Hepatocyte (in vitro differentiated cells): ENCODE data around the gene SH2D3C. TPM values are rescaled to one million over a fixed set of nuclear protein-coding genes. Genes with fewer than 3 reads are reported as not detected.

Experiments
- DNase-seq: peaks from one replicate; pipeline ENCODE4 v3.0.0-alpha.2; 2016; ENCODE audit warnings: low spot score
- H2AFZ ChIP-seq: fragments of 200-600 bp; sonication (generic); 2 replicates; pipeline ENCODE4 v1.6.0; 2016; ENCODE audit warnings: antibody characterized with exemption, mild to moderate bottlenecking
- H3K27ac ChIP-seq: fragments of 200-600 bp; sonication (generic); 2 replicates; pipeline ENCODE4 v1.5.1; 2016; ENCODE audit warnings: mild to moderate bottlenecking
- H3K27me3 ChIP-seq: fragments of 200-600 bp; sonication (generic); 2 replicates; pipeline ENCODE4 v1.6.1; 2016
- H3K36me3 ChIP-seq: fragments of 200-600 bp; sonication (generic); replicated peaks from 2 replicates; pipeline ENCODE4 v1.5.1; 2016; ENCODE audit warnings: low read depth; ENCODE audit not compliant: insufficient read depth
- H3K4me1 ChIP-seq: fragments of 200-600 bp; sonication (generic); 2 replicates; pipeline ENCODE4 v1.5.1; 2016; ENCODE audit warnings: mild to moderate bottlenecking, moderate library complexity; ENCODE audit not compliant: insufficient read depth
- H3K4me2 ChIP-seq: fragments of 200-600 bp; sonication (generic); 2 replicates; pipeline ENCODE4 v1.6.0; 2016
- H3K4me3 ChIP-seq: fragments of 200-600 bp; sonication (generic); 2 replicates; pipeline ENCODE4 v1.5.1; 2016; ENCODE audit warnings: mild to moderate bottlenecking
- H3K79me2 ChIP-seq: fragments of 200-600 bp; sonication (generic); 2 replicates; pipeline ENCODE4 v1.6.0; 2017; ENCODE audit warnings: mild to moderate bottlenecking
- H3K9me2 ChIP-seq: fragments of 200-600 bp; sonication (generic); replicated peaks from 2 replicates; pipeline ENCODE4 v1.6.0; 2017; ENCODE audit warnings: mild to moderate bottlenecking; ENCODE audit not compliant: insufficient read depth
- H3K9me3 ChIP-seq: fragments of 200-600 bp; sonication (generic); 2 replicates; pipeline ENCODE4 v1.5.1; 2016; ENCODE audit warnings: low read depth, mild to moderate bottlenecking
- H4K20me1 ChIP-seq: fragments of 200-600 bp; sonication (generic); 2 replicates; pipeline ENCODE4 v1.6.0; 2016; ENCODE audit warnings: mild to moderate bottlenecking; ENCODE audit not compliant: insufficient read depth, poor library complexity, severe bottlenecking
- EZH2 ChIP-seq: fragments of 200-600 bp; sonication (generic); IDR thresholded peaks from 2 replicates; pipeline ENCODE4 v1.6.1; 2016; ENCODE audit warnings: antibody characterized with exemption, mild to moderate bottlenecking, borderline replicate concordance
- EZH2phosphoT487 ChIP-seq: fragments of 200-600 bp; sonication (generic); IDR thresholded peaks from one replicate; pipeline ENCODE4 v1.6.1; 2018; ENCODE audit warnings: antibody characterized with exemption, mild to moderate bottlenecking, low read depth, moderate library complexity; ENCODE audit not compliant: unreplicated experiment, severe bottlenecking
- WGBS: methylation state at CpG from one replicate; pipeline ENCODE4 v1.1.6; 2016; ENCODE audit warnings: low lambda C conversion rate; ENCODE audit errors: missing lambda C conversion rate; 5-methylcytosine and 5-hydroxymethylcytosine counted together
- polyA plus RNA-seq: library from polyadenylated mRNA; unstranded; fragments of >200 nt; fragmentation: Nextera tagmentation; extraction: Ambion mirVana; gene quantifications from 2 replicates; pipeline ENCODE4 v1.2.1, GENCODE V29; 2016
- total RNA-seq: library from RNA; depleted of rRNA; stranded (reverse); fragments of >200 nt; gene quantifications from 2 replicates; pipeline ENCODE4 v1.2.3, GENCODE V29; 2014
- TF ChIP-seq, protein P1 (sequence below): fragments of 200-600 bp; sonication (generic); IDR thresholded peaks from 2 replicates; pipeline ENCODE4 v1.5.1; 2016; ENCODE audit warnings: antibody characterized with exemption, mild to moderate bottlenecking; ENCODE audit not compliant: poor library complexity

The SH2D3C gene
- total and polyA plus RNA-seq, 2 experiments from 2014 or later: 0.23 to 0.89 TPM

DNA sequence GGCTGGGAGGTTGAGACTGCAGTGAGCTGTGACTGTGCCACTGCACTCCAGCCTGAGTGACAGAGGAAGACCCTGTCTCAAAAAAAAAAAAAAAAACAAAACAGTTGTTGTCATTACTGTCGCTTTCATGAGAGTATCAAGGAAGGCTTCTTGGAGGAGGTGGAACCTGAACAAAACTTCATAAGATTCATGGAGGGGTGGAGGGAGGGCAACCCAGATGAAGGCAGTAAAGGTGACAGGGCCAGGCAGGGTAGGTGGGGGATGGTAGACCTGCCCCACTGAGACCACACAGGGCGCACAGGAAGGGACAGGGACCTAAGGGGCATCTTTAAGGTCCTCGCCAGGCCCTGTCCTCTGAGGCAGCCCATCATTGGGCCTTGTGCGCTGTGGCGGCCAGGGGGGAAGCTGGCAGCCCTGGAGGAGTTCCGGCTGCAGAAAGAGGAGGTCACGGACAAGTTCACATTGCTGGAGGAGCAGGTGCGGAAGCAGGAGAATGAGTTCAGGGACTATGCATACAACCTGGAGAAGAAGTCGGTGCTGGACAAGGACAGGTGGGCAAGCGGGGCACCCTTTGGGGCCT is 68.2 kb downstream of the SH2D3C start:
- Histone ChIP-seq H2AFZ (no peak overlapping the region), H3K4me1 (no peaks in the 10 kb centered on the region), H3K9me2 (no peaks in the 10 kb centered on the region), H3K79me2 (no peaks in the 10 kb centered on the region), H3K27me3 (no peaks in the 10 kb centered on the region), H3K9me3 (no peaks in the 10 kb centered on the region), H3K4me2 (no peak overlapping the region), H3K36me3 (no peaks in the 10 kb centered on the region), H3K27ac (no peak overlapping the region), H3K4me3 (no peak overlapping the region), H4K20me1 (no peaks in the 10 kb centered on the region)
- no peak for TF ChIP-seq EZH2
- TF ChIP-seq, protein P1, sequence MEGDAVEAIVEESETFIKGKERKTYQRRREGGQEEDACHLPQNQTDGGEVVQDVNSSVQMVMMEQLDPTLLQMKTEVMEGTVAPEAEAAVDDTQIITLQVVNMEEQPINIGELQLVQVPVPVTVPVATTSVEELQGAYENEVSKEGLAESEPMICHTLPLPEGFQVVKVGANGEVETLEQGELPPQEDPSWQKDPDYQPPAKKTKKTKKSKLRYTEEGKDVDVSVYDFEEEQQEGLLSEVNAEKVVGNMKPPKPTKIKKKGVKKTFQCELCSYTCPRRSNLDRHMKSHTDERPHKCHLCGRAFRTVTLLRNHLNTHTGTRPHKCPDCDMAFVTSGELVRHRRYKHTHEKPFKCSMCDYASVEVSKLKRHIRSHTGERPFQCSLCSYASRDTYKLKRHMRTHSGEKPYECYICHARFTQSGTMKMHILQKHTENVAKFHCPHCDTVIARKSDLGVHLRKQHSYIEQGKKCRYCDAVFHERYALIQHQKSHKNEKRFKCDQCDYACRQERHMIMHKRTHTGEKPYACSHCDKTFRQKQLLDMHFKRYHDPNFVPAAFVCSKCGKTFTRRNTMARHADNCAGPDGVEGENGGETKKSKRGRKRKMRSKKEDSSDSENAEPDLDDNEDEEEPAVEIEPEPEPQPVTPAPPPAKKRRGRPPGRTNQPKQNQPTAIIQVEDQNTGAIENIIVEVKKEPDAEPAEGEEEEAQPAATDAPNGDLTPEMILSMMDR: no peak
- TF ChIP-seq EZH2phosphoT487: no peak
- DNase-seq: no peak
- WGBS: 97% methylated on average over 10 of the region's 10 CpGs

DNA sequence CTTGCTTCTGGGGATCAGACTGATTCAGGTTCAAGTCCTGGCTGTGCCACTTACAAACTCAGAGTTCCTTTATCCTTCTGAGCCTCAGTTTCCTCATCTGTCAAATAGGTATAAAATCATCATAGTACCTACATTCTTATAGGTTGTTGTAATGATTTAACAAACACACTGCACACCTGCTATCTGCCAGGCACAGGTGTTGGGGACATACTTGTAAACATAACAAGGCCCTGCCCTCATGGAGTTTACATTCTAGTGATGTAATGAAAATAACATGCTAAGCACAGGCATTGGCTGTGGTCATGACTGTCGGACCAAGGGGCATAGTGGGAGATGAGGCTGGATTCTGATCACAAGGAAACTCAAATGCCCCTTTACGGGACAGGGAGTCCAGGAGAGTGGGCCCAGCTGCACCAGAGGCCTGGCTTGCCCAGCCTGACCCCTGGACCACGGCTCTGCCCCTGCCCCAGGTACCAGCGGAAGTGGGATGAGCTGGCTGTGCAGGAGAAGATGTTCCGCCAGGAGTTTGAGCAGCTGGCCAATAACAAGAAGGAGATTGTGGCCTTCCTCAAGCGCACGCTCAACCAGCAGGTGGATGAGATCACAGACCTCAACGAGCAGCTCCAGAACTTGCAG is 69.4 kb downstream of the SH2D3C start:
- TF ChIP-seq, protein P1: no peak
- TF ChIP-seq EZH2phosphoT487 (no peak), EZH2 (no peak)
- H3K27me3 ChIP-seq: no peaks in the 10 kb centered on the region
- no peaks in the 10 kb centered on the region for H4K20me1 ChIP-seq

DNA sequence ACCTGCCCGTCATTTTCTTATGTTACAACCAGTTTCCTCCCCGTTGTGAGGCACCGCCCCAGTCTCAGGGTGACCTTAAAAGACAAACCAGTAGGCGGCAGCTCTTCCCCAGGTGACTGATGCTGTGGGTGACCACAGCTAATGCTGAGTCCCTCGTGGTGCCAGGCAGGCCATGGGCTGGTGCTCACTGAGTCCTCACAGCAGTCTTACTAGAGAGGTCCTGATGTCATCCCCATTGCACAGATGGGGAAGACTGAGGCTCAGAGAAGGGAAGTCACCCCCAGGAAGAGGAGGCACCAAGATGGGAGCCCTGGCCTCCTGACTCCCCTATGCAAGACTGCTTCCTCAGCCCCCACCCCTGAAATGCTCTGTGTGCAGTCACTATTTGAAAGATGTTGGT is 70.7 kb downstream of the SH2D3C start:
- Histone ChIP-seq H3K9me2 (no peaks in the 10 kb centered on the region), H2AFZ (no peak overlapping the region), H3K4me1 (no peaks in the 10 kb centered on the region), H3K9me3 (no peaks in the 10 kb centered on the region), H4K20me1 (no peaks in the 10 kb centered on the region), H3K4me3 (no peak overlapping the region), H3K4me2 (no peak overlapping the region), H3K27ac (no peak overlapping the region), H3K27me3 (no peaks in the 10 kb centered on the region), H3K79me2 (no peaks in the 10 kb centered on the region), H3K36me3 (no peaks in the 10 kb centered on the region)
- DNase-seq: no peak
- TF ChIP-seq EZH2 (no peak), EZH2phosphoT487 (no peak)
- TF ChIP-seq, protein P1: no peak
- 59% methylated on average over 5 of the region's 5 CpGs for WGBS

More for the DNA sequence above, 69.4 kb downstream of the SH2D3C start:
- Histone ChIP-seq H3K9me3 (no peaks in the 10 kb centered on the region), H3K9me2 (no peaks in the 10 kb centered on the region), H3K4me3 (no peak overlapping the region), H3K4me2 (no peak overlapping the region), H3K4me1 (no peaks in the 10 kb centered on the region), H2AFZ (no peak overlapping the region), H3K79me2 (no peaks in the 10 kb centered on the region), H3K36me3 (no peaks in the 10 kb centered on the region), H3K27ac (no peak overlapping the region)
- WGBS: 94% methylated on average over 8 of the region's 8 CpGs
- no peak for DNase-seq
